Measurements from ENCODE around the gene FAM83C.
A peak's percentile ranks its signal among the peaks of the same experiment; 100 is the strongest.
"Not testable (repeated sequence)": the region's sequence is repeated elsewhere in the genome, so short reads cannot be mapped to it uniquely, and the experiment has no call there.

FAM83C gene

GRCh38 chr20:35320396-35321126 lies 28.3 kb upstream of the FAM83C start:
- no peak overlapping the region for H3K9ac ChIP-seq
- TF ChIP-seq Cebpa-rat (IDR thresholded peaks at IDR 0.05) = no peak
- peaks cover 0 to 51% (median 30%) of the 10 kb centered on the region in 11 experiments; a peak in 13 of 22 replicates for H3K36me3 ChIP-seq
- peaks cover 0 to 12% (median 0%) of the 10 kb centered on the region in 11 experiments; a peak in 2 of 22 replicates for H4K20me1 ChIP-seq
- no peak overlapping the region for H3K4me2 ChIP-seq
- no peak overlapping the region for H3K4me3 ChIP-seq
- no peaks in the 10 kb centered on the region for H3K27me3 ChIP-seq
- peaks cover 0 to 19% (median 10%) of the 10 kb centered on the region in 10 experiments; a peak in 13 of 20 replicates for H3K4me1 ChIP-seq
- no peak overlapping the region for H3K27ac ChIP-seq
- H3K9me3 ChIP-seq (replicated peaks in 1 of 11) = no peaks in the 10 kb centered on the region

- Histone ChIP-seq H3K27ac (no peak overlapping the region), H3K4me1 (peaks cover 0 to 24% (median 13%) of the 10 kb centered on the region in 10 experiments; a peak in 14 of 20 replicates), H3K9ac (no peak overlapping the region)
Measured at GRCh38 chr20:35319871-35320197, 27.6 kb upstream of the FAM83C start.

GRCh38 chr20:35319192-35319870 lies 27.1 kb upstream of the FAM83C start:
- Histone ChIP-seq H3K4me1 (peaks cover 0 to 24% (median 14%) of the 10 kb centered on the region in 10 experiments; a peak in 14 of 20 replicates), H3K4me2 (no peak overlapping the region), H3K9me3 (replicated peaks in 1 of 11) (no peaks in the 10 kb centered on the region), H4K20me1 (peaks cover 0 to 12% (median 0%) of the 10 kb centered on the region in 11 experiments; a peak in 2 of 22 replicates), H3K27ac (no peak overlapping the region), H3K4me3 (no peak overlapping the region), H3K36me3 (peaks cover 0 to 48% (median 28%) of the 10 kb centered on the region in 11 experiments; a peak in 15 of 22 replicates), H3K27me3 (no peaks in the 10 kb centered on the region), H3K9ac (no peak overlapping the region)
- TF ChIP-seq Cebpa-rat (IDR thresholded peaks at IDR 0.05) = no peak

More at GRCh38 chr20:35319871-35320197, 27.6 kb upstream of the FAM83C start:
- Histone ChIP-seq H3K4me3 (no peak overlapping the region), H3K4me2 (no peak overlapping the region), H3K36me3 (peaks cover 0 to 45% (median 24%) of the 10 kb centered on the region in 11 experiments; a peak in 12 of 22 replicates), H3K9me3 (replicated peaks in 1 of 11) (no peaks in the 10 kb centered on the region), H3K27me3 (no peaks in the 10 kb centered on the region), H4K20me1 (peaks cover 0 to 12% (median 0%) of the 10 kb centered on the region in 11 experiments; a peak in 2 of 22 replicates)
- no peak for TF ChIP-seq Cebpa-rat (IDR thresholded peaks at IDR 0.05)

- Histone ChIP-seq H3K4me1 (peaks cover 0 to 24% (median 14%) of the 10 kb centered on the region in 10 experiments; a peak in 14 of 20 replicates), H4K20me1 (peaks cover 0 to 12% (median 0%) of the 10 kb centered on the region in 11 experiments; a peak in 2 of 22 replicates), H3K9me3 (replicated peaks in 1 of 11) (no peaks in the 10 kb centered on the region), H3K4me3 (no peak overlapping the region), H3K4me2 (no peak overlapping the region), H3K9ac (no peak overlapping the region), H3K27ac (no peak overlapping the region), H3K27me3 (no peaks in the 10 kb centered on the region), H3K36me3 (peaks cover 5 to 54% (median 26%) of the 10 kb centered on the region in 11 experiments; a peak in 16 of 22 replicates)
- no peak for TF ChIP-seq Cebpa-rat (IDR thresholded peaks at IDR 0.05)
Measured at GRCh38 chr20:35318502-35319157, 26.4 kb upstream of the FAM83C start.

GRCh38 chr20:35317416-35318210 lies 25.4 kb upstream of the FAM83C start:
- Histone ChIP-seq H3K36me3 (peaks cover 9 to 59% (median 30%) of the 10 kb centered on the region in 11 experiments; a peak in 17 of 22 replicates), H3K4me2 (no peak overlapping the region), H3K27me3 (no peaks in the 10 kb centered on the region), H3K9ac (no peak overlapping the region), H3K9me3 (replicated peaks in 1 of 11) (no peaks in the 10 kb centered on the region), H3K4me1 (peaks cover 0 to 27% (median 15%) of the 10 kb centered on the region in 10 experiments; a peak in 15 of 20 replicates), H3K4me3 (no peak overlapping the region), H4K20me1 (peaks cover 0 to 12% (median 0%) of the 10 kb centered on the region in 11 experiments; a peak in 2 of 22 replicates), H3K27ac (no peak overlapping the region)
- no peak for TF ChIP-seq Cebpa-rat (IDR thresholded peaks at IDR 0.05)

- Histone ChIP-seq H3K4me3 (no peak overlapping the region), H3K9ac (no peak overlapping the region), H3K27ac (no peak overlapping the region), H3K4me1 (peaks cover 0 to 38% (median 22%) of the 10 kb centered on the region in 10 experiments; a peak in 16 of 20 replicates), H4K20me1 (peaks cover 0 to 12% (median 0%) of the 10 kb centered on the region in 11 experiments; a peak in 2 of 22 replicates), H3K27me3 (no peaks in the 10 kb centered on the region), H3K9me3 (replicated peaks in 1 of 11) (no peaks in the 10 kb centered on the region), H3K36me3 (peaks cover 16 to 56% (median 29%) of the 10 kb centered on the region in 11 experiments; a peak in 19 of 22 replicates), H3K4me2 (peak overlapping the region in 5 of 11 experiments; percentile 37 to 62 (median 44); a peak in 9 of 22 replicates)
- TF ChIP-seq Cebpa-rat (IDR thresholded peaks at IDR 0.05) = no peak
Measured at GRCh38 chr20:35316086-35316485, 23.9 kb upstream of the FAM83C start.

GRCh38 chr20:35315632-35316020 lies 23.4 kb upstream of the FAM83C start:
- H3K4me1 ChIP-seq = peaks cover 0 to 38% (median 22%) of the 10 kb centered on the region in 10 experiments; a peak in 16 of 20 replicates
- peak overlapping the region in 6 of 11 experiments; percentile 4 to 62 (median 42); a peak in 9 of 22 replicates for H3K4me2 ChIP-seq
- H3K27ac ChIP-seq; H3K9ac ChIP-seq; H3K27me3 ChIP-seq; H3K9me3 ChIP-seq (replicated peaks in 1 of 11); H3K4me3 ChIP-seq: not testable (repeated sequence)
- peaks cover 14 to 54% (median 33%) of the 10 kb centered on the region in 11 experiments; a peak in 19 of 22 replicates for H3K36me3 ChIP-seq
- H4K20me1 ChIP-seq = peaks cover 0 to 12% (median 0%) of the 10 kb centered on the region in 11 experiments; a peak in 2 of 22 replicates
